Prostate gland (tissue), 2 donors: ENCODE results near the gene LMX1B. TPM values are rescaled to one million over a fixed set of nuclear protein-coding genes. Genes with fewer than 3 reads are reported as not detected.

Source experiments
- DNase-seq: peaks from one replicate; pipeline ENCODE4 v3.0.0-alpha.2; 2019; ENCODE audit warnings: low spot score
- H3K27ac ChIP-seq, 2 donors: fragments of 200-600 bp; sonication (generic); 2 replicates each; pipeline ENCODE4 v1.5.1; 2017 to 2019
- H3K27me3 ChIP-seq: fragments of 200-600 bp; sonication (generic); replicated peaks from 2 replicates; pipeline ENCODE4 v1.5.1; 2019; ENCODE audit not compliant: insufficient read depth
- H3K36me3 ChIP-seq, 2 donors: fragments of 200-600 bp; sonication (generic); 1 replicate in 1 of 2; 2 replicates in 1 of 2; pipeline versions ENCODE4 v1.5.1 to v1.8.1; 2017 to 2019
- H3K4me1 ChIP-seq: fragments of 200-600 bp; sonication (generic); replicated peaks from 2 replicates; pipeline ENCODE4 v1.5.1; 2019
- H3K4me3 ChIP-seq, 2 donors: fragments of 200-600 bp; sonication (generic); 2 replicates each; pipeline ENCODE4 v1.5.1; 2017 to 2019
- H3K9me3 ChIP-seq: fragments of 200-600 bp; sonication (generic); 2 replicates; pipeline ENCODE4 v1.5.1; 2017
- CTCF ChIP-seq, 4 experiments: fragments of 200-600 bp in 2 of 4; fragments of 450-650 bp in 2 of 4; sonication (generic) in 2 of 4; IDR thresholded peaks; 1 replicate in 3 of 4; 2 replicates in 1 of 4; pipeline ENCODE4 v1.5.1; 2016 to 2019; ENCODE audit warnings: antibody characterized with exemption in 4 of 4, mild to moderate bottlenecking in 2 of 4, moderate library complexity in 2 of 4
- POLR2A ChIP-seq: fragments of 450-650 bp; IDR thresholded peaks from one replicate; pipeline ENCODE4 v1.6.1; 2016; ENCODE audit warnings: antibody characterized with exemption, mild to moderate bottlenecking
- POLR2AphosphoS5 ChIP-seq: sonication (generic); formaldehyde crosslinking; IDR thresholded peaks from one replicate; pipeline ENCODE4 v1.6.1; 2017; ENCODE audit warnings: antibody characterized with exemption
- WGBS: methylation state at CpG from one replicate; pipeline ENCODE4 v1.1.5; 2018; 5-methylcytosine and 5-hydroxymethylcytosine counted together
- intact Hi-C: fragments of 100-400 bp; cut with DNase I; formaldehyde crosslinking; loops from one replicate; pipeline ENCODE4 v1.14.2; 2022
- total RNA-seq, 2 donors: library from RNA; depleted of rRNA; stranded (reverse); fragments of >200 nt; gene quantifications; one replicate each; pipeline ENCODE4 v1.1.0, GENCODE V29; 2016

Gene LMX1B
- total RNA-seq, 2 donors from 2014 or later: 0.18 to 2.1 TPM

- intact Hi-C loops: no loop called here
- TF ChIP-seq POLR2A (no peak), POLR2AphosphoS5 (no peak), CTCF (IDR thresholded peaks at IDR 0.05) (no peak)
- Histone ChIP-seq H3K9me3 (no peaks in the 10 kb centered on the region), H3K4me1 (no peaks in the 10 kb centered on the region), H3K4me3 (no peak overlapping the region), H3K27ac (no peak overlapping the region), H3K27me3 (no peaks in the 10 kb centered on the region), H3K36me3 (no peaks in the 10 kb centered on the region)
- no peak for DNase-seq
- 92% methylated on average over 2 of the region's 2 CpGs for WGBS
These were observed 121.1 kb downstream of the LMX1B start for GRCh38 chr9:126734877-126735276.

GRCh38 chr9:126735482-126735881, 121.8 kb downstream of the LMX1B start:
- Histone ChIP-seq H3K27ac (no peak overlapping the region), H3K9me3 (no peaks in the 10 kb centered on the region), H3K36me3 (no peaks in the 10 kb centered on the region), H3K4me3 (no peak overlapping the region), H3K4me1 (no peaks in the 10 kb centered on the region), H3K27me3 (no peaks in the 10 kb centered on the region)
- intact Hi-C loops: no loop called here
- DNase-seq: no peak
- 100% methylated on average over 1 of the region's 1 CpG for WGBS
- TF ChIP-seq CTCF (IDR thresholded peaks at IDR 0.05): no peak
- no peak for TF ChIP-seq POLR2A
- no peak for TF ChIP-seq POLR2AphosphoS5

- H3K4me1 ChIP-seq: no peaks in the 10 kb centered on the region
- no peaks in the 10 kb centered on the region for H3K9me3 ChIP-seq
- intact Hi-C loops: no loop called here
- no peak for DNase-seq
- no peak for TF ChIP-seq POLR2AphosphoS5
- TF ChIP-seq POLR2A: no peak
- no peak for TF ChIP-seq CTCF (IDR thresholded peaks at IDR 0.05)
- H3K4me3 ChIP-seq: no peak overlapping the region
- no peaks in the 10 kb centered on the region for H3K27me3 ChIP-seq
- H3K27ac ChIP-seq: no peak overlapping the region
- H3K36me3 ChIP-seq: no peaks in the 10 kb centered on the region
- WGBS: 71% methylated on average over 1 of the region's 1 CpG
These were observed 124.8 kb downstream of the LMX1B start for GRCh38 chr9:126738553-126738952.

- Histone ChIP-seq H3K9me3 (no peaks in the 10 kb centered on the region), H3K27me3 (no peaks in the 10 kb centered on the region), H3K4me3 (no peak overlapping the region), H3K4me1 (no peaks in the 10 kb centered on the region), H3K36me3 (no peaks in the 10 kb centered on the region), H3K27ac (no peak overlapping the region)
- 80% methylated on average over 5 of the region's 5 CpGs for WGBS
- TF ChIP-seq POLR2AphosphoS5 (no peak), POLR2A (no peak), CTCF (IDR thresholded peaks at IDR 0.05) (no peak)
- no peak for DNase-seq
- intact Hi-C loops: no loop called here
These were observed 129.3 kb downstream of the LMX1B start for GRCh38 chr9:126743041-126743440.

- H3K4me3 ChIP-seq: no peak overlapping the region
- H3K27ac ChIP-seq: no peak overlapping the region
- intact Hi-C loops: no loop called here
- H3K4me1 ChIP-seq: no peaks in the 10 kb centered on the region
- no peak for DNase-seq
- peaks cover 2% of the 10 kb centered on the region for H3K27me3 ChIP-seq
- 42% methylated on average over 10 of the region's 10 CpGs for WGBS
- no peaks in the 10 kb centered on the region for H3K9me3 ChIP-seq
- no peaks in the 10 kb centered on the region for H3K36me3 ChIP-seq
- TF ChIP-seq POLR2A (no peak), POLR2AphosphoS5 (no peak), CTCF (IDR thresholded peaks at IDR 0.05) (no peak)
These were observed 132.1 kb downstream of the LMX1B start for GRCh38 chr9:126745574-126746411.
